ENCODE data around the gene ESPN. TPM values are rescaled to one million over a fixed set of nuclear protein-coding genes. Genes with fewer than 3 reads are reported as not detected.

The ESPN gene
- total RNA-seq, 2 donors from 2014 or later: 13.2 to 15.7 TPM

GRCh38 chr1:6416295-6416656 is 8.3 kb upstream of the ESPN start:
- peaks cover 65% of the 10 kb centered on the region for H3K27me3 Mint-ChIP-seq
- no peaks in the 10 kb centered on the region for H3K36me3 Mint-ChIP-seq (ENCODE audit: low read depth)
- DNase-seq (no peak), ATAC-seq (no peak)
- no peaks in the 10 kb centered on the region for H3K9me3 ChIP-seq (ENCODE audit: control insufficient read depth, low read length, poor library complexity, severe bottlenecking)
- no peak overlapping the region for H3K27ac Mint-ChIP-seq
- H3K4me3 Mint-ChIP-seq: peak overlapping the region; percentile 15
- H3K4me1 Mint-ChIP-seq: peaks cover 12% of the 10 kb centered on the region

- Mint-ChIP-seq H3K4me1 (peaks cover 17% of the 10 kb centered on the region), H3K27me3 (peaks cover 69% of the 10 kb centered on the region), H3K4me3 (no peak overlapping the region), H3K36me3 (ENCODE audit: low read depth) (no peaks in the 10 kb centered on the region), H3K27ac (no peak overlapping the region)
- H3K9me3 ChIP-seq (ENCODE audit: control insufficient read depth, low read length, poor library complexity, severe bottlenecking): no peaks in the 10 kb centered on the region
- ATAC-seq (no peak), DNase-seq (no peak)
These were observed 7.7 kb upstream of the ESPN start for GRCh38 chr1:6416906-6417305.

DNA sequence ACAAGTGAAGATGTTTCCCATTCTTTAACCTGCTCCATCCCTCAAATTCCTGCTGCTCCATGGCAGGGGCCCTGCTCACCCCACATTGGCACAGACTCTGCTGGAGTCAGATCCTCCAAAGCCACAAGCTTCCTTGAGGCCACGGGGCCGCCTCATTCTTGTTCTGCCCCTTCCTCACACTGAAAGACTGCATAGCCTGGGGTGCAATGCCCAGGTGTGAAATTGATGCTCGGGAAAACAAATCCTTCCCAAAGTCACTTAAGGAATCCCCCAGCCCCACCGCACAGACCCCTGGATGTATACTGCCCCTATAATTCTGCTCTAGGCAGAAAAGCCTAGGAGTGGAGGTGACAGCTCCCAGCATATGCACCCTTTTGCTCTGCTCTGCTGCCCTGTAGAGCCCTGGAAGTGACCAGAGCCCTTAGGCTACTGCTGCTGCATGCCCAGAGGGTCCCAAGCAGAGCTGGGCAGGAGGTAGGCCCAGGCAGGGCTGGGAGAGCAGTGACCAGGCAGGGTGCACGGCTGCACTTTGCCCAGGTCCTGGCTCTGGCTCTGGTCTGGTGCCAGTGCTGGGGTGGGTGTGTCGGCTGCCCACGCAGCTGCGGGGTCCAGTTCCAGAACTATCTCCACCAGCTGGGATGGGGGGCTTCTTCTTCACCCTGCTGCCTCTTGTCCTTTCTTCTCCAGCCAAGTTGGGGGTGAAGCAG is 6.5 kb upstream of the ESPN start:
- Mint-ChIP-seq H3K27ac (no peak overlapping the region), H3K4me3 (no peak overlapping the region), H3K27me3 (peaks cover 63% of the 10 kb centered on the region), H3K36me3 (ENCODE audit: low read depth) (no peaks in the 10 kb centered on the region), H3K4me1 (peaks cover 17% of the 10 kb centered on the region)
- ATAC-seq (no peak), DNase-seq (no peak)
- H3K9me3 ChIP-seq (ENCODE audit: control insufficient read depth, low read length, poor library complexity, severe bottlenecking): no peaks in the 10 kb centered on the region

DNA sequence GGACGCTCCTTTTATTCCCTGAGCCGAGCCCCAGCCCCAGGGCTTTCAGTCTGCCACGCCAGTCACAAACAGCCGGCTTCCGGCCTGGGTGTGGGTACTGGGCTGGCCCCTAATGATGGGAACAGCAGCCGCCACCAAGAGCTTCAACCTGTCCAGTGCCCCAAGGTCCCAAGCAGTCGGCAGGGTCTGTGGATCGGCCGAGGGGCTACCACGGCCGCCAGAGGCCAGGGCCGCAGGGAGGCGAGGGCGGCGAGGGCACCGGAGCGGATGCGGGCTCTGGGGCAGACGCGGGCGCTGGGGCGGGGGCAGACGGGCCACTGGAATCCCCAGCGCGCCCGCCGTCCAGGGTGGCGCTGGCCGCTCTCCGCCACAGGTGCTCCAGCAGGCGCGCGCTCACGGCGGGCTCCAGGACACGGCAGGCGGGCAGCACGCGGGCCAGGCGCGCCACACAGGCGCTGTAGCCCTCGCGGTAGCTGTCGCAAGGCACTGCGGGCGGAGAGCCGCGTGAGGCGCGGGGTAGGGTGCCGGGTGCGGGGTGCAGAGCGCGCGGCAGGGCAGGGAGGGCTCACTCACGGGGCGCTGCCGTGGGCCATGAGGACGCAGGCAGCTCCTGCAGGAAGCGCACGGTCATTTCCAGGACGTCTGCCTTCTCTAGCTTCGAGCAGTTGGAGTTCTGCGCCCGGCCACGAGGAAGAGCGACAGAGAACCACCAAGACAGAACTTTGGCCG is 5.7 kb upstream of the ESPN start:
- Mint-ChIP-seq H3K36me3 (ENCODE audit: low read depth) (no peaks in the 10 kb centered on the region), H3K27me3 (peaks cover 58% of the 10 kb centered on the region), H3K4me1 (peaks cover 18% of the 10 kb centered on the region), H3K4me3 (peak overlapping the region; percentile 25), H3K27ac (no peak overlapping the region)
- no peaks in the 10 kb centered on the region for H3K9me3 ChIP-seq (ENCODE audit: control insufficient read depth, low read length, poor library complexity, severe bottlenecking)
- no peak for DNase-seq
- no peak for ATAC-seq

GRCh38 chr1:6419397-6419803 is 5.2 kb upstream of the ESPN start:
- Mint-ChIP-seq H3K4me1 (peaks cover 21% of the 10 kb centered on the region), H3K27me3 (peaks cover 58% of the 10 kb centered on the region), H3K36me3 (ENCODE audit: low read depth) (no peaks in the 10 kb centered on the region), H3K27ac (no peak overlapping the region), H3K4me3 (peak overlapping the region; percentile 25)
- DNase-seq (no peak), ATAC-seq (no peak)
- no peaks in the 10 kb centered on the region for H3K9me3 ChIP-seq (ENCODE audit: control insufficient read depth, low read length, poor library complexity, severe bottlenecking)

DNA sequence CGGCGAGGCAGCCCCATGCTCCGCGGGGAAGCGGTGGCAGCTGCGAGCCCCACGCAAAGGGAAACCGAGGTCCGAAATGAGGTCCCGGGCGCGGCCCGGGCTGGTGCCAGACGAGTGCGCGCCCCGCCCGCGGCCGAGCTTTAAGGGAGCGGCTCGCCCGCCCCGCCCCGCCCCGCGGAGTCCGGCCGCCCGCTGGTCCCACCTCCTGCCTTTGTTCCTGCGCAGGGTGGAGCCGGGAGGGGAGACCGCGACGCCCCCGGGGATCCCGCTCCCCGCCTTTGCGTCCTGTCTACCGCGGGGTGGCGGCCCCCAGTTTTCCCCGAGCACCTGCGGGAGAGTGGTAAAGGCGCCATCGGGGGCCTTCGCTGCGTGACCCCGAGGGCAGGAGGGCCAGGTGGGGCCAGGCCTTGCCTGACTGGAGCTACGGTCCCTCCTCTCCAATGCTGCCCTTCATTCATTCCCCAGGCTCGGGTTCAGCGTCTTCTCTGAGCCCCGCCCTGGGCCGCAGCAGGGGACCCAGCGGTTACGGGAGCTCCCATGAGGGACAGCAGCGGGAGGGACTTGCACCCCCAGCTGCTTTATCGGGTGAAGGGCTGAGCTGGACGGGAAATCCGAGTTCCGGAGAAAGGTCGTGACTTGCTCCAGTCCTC is 4.6 kb upstream of the ESPN start, which contains the start of gene HES2:
TSS of gene HES2 (minus strand) at position 116 of the 650 bp plus-strand sequence. CDS start at position 17, 99 bp downstream.
- Mint-ChIP-seq H3K36me3 (ENCODE audit: low read depth) (no peaks in the 10 kb centered on the region), H3K4me1 (peaks cover 19% of the 10 kb centered on the region), H3K4me3 (peak within 1 kb of the TSS; percentile 69), H3K27me3 (peaks cover 53% of the 10 kb centered on the region), H3K27ac (no peak within 1 kb of the TSS)
- DNase-seq (no peak), ATAC-seq (peak; percentile 11)
- H3K9me3 ChIP-seq (ENCODE audit: control insufficient read depth, low read length, poor library complexity, severe bottlenecking): no peaks in the 10 kb centered on the region

DNA sequence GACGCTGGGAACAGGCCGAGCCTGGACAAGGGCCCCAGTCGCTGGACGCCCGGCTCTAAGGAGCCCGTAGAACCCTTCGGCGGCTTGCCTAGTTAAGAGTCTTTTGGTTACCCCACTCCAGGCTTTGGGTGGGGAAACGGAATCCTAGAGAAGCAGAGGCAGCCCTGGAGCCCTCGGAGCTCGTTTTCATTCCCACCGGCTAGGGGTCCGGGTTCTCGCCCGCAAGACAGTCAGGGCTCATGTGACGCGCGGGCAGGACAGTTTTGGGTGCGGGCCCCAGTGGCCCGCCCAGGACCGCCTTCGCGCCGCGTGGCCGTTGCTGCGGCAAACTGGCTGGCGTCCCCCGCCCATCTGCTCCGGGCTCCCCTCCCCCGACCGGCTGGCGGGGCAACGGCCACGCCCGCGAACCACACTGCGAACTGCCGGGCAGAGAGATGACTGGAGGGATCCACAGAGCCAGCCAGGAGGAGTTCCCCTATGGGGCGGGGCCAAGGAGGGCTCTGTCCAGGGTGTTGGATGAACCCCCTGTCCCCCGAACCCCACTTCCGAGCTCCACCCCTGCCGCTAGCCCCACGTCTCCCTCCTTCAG is 4.0 kb upstream of the ESPN start:
- DNase-seq: no peak
- peaks cover 19% of the 10 kb centered on the region for H3K4me1 Mint-ChIP-seq
- H3K4me3 Mint-ChIP-seq: peak overlapping the region; percentile 19
- no peak for ATAC-seq
- no peaks in the 10 kb centered on the region for H3K36me3 Mint-ChIP-seq (ENCODE audit: low read depth)
- H3K27me3 Mint-ChIP-seq: peaks cover 46% of the 10 kb centered on the region
- no peaks in the 10 kb centered on the region for H3K9me3 ChIP-seq (ENCODE audit: control insufficient read depth, low read length, poor library complexity, severe bottlenecking)
- H3K27ac Mint-ChIP-seq: no peak overlapping the region

DNA sequence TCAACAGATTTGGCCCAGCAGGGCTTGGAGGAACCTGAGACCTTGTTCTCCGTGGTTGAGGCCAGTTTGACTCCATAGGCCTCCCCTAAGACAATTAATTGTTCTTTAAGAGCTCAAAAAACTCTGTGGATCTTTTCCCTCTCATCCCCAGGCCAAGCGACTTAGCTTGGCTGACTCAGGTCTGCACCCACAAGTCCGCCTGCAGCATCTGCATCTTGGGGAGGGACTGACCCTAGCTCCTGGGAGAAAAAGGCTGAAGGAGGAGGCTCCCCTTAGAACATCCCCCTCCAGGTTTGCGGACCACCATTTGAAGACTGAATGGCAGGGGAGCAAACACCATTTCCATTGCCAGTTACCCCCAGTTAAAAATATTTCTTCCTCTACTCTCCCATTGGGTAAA is 3.3 kb upstream of the ESPN start:
- no peaks in the 10 kb centered on the region for H3K9me3 ChIP-seq (ENCODE audit: control insufficient read depth, low read length, poor library complexity, severe bottlenecking)
- Mint-ChIP-seq H3K36me3 (ENCODE audit: low read depth) (no peaks in the 10 kb centered on the region), H3K27me3 (peaks cover 39% of the 10 kb centered on the region), H3K27ac (no peak overlapping the region), H3K4me3 (no peak overlapping the region), H3K4me1 (peaks cover 19% of the 10 kb centered on the region)
- no peak for ATAC-seq
- no peak for DNase-seq

- Mint-ChIP-seq H3K4me3 (peak overlapping the region; percentile 77), H3K27me3 (peaks cover 20% of the 10 kb centered on the region), H3K27ac (no peak overlapping the region), H3K36me3 (ENCODE audit: low read depth) (no peaks in the 10 kb centered on the region), H3K4me1 (peaks cover 18% of the 10 kb centered on the region)
- ATAC-seq (peak; percentile 82), DNase-seq (peak; percentile 60 to 68 (median 61))
- H3K9me3 ChIP-seq (ENCODE audit: control insufficient read depth, low read length, poor library complexity, severe bottlenecking): no peaks in the 10 kb centered on the region
These were observed 1.1 kb upstream of the ESPN start for GRCh38 chr1:6423321-6423999.

GRCh38 chr1:6424000-6424565 is 493 bp upstream of the ESPN start:
- H3K9me3 ChIP-seq (ENCODE audit: control insufficient read depth, low read length, poor library complexity, severe bottlenecking): no peaks in the 10 kb centered on the region
- peaks cover 19% of the 10 kb centered on the region for H3K27me3 Mint-ChIP-seq
- H3K27ac Mint-ChIP-seq: no peak overlapping the region
- H3K4me1 Mint-ChIP-seq: peaks cover 16% of the 10 kb centered on the region
- no peaks in the 10 kb centered on the region for H3K36me3 Mint-ChIP-seq (ENCODE audit: low read depth)
- DNase-seq (no peak), ATAC-seq (no peak)
- H3K4me3 Mint-ChIP-seq: peak overlapping the region; percentile 77

DNA sequence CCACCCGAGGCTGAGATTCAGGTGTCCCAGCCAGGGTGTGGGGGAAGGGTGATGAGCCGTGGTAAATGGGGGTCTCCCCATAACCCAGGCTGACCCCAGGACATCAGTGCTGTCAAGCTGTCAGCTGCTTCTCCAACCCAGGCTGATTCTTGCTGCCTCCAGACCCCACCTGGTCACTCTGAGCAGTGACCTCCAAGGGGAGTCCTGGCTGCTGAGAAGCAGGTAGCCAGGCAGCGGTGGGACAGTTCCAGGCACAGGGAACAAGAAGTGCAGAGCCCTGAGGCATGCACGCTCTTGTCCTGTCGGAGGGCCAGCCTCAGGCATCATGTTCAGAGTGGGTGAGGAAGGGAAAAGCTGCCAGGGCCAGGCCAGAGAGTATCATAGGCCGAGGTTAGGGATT is 1.1 kb downstream of the ESPN start:
- DNase-seq (no peak), ATAC-seq (no peak)
- no peaks in the 10 kb centered on the region for H3K36me3 Mint-ChIP-seq (ENCODE audit: low read depth)
- H3K9me3 ChIP-seq (ENCODE audit: control insufficient read depth, low read length, poor library complexity, severe bottlenecking): no peaks in the 10 kb centered on the region
- peaks cover 12% of the 10 kb centered on the region for H3K4me1 Mint-ChIP-seq
- peaks cover 19% of the 10 kb centered on the region for H3K27me3 Mint-ChIP-seq
- no peak overlapping the region for H3K27ac Mint-ChIP-seq
- no peak overlapping the region for H3K4me3 Mint-ChIP-seq

GRCh38 chr1:6426277-6426971 is 1.8 kb downstream of the ESPN start:
- H3K36me3 Mint-ChIP-seq (ENCODE audit: low read depth): no peaks in the 10 kb centered on the region
- ATAC-seq (no peak), DNase-seq (no peak)
- no peak overlapping the region for H3K27ac Mint-ChIP-seq
- H3K27me3 Mint-ChIP-seq: peaks cover 13% of the 10 kb centered on the region
- H3K4me3 Mint-ChIP-seq: no peak overlapping the region
- H3K4me1 Mint-ChIP-seq: peaks cover 11% of the 10 kb centered on the region
- H3K9me3 ChIP-seq (ENCODE audit: control insufficient read depth, low read length, poor library complexity, severe bottlenecking): no peaks in the 10 kb centered on the region
